HG03196 (cell line): Measurements from ENCODE around the gene EME2.

ENCODE experiments used
- ATAC-seq: cut with Tn5 transposase; IDR thresholded peaks from one replicate; pipeline ENCODE4 v1.9.1; 2021; ENCODE audit not compliant: unreplicated experiment

Gene EME2

DNA sequence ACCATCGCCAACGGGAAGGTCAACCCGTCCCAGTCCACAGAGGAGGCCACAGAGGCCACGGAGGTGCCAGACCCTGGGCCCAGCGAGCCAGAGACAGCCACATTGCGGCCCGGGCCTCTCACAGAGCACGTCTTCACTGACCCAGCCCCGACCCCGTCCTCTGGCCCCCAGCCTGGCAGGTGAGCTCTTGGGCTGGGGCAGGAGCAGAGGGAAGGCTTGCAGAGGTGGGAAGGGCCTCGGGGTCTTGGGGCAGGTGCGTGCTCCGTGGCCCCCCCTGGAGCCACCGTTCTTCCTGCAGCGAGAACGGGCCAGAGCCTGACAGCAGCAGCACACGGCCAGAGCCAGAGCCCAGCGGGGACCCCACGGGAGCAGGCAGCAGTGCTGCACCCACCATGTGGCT is 6.4 kb upstream of the EME2 start:
- no peak for ATAC-seq

GRCh38 chr16:1766701-1767100 is 5.9 kb upstream of the EME2 start:
- ATAC-seq: no peak

GRCh38 chr16:1767116-1767994 is 5.3 kb upstream of the EME2 start:
- no peak for ATAC-seq

DNA sequence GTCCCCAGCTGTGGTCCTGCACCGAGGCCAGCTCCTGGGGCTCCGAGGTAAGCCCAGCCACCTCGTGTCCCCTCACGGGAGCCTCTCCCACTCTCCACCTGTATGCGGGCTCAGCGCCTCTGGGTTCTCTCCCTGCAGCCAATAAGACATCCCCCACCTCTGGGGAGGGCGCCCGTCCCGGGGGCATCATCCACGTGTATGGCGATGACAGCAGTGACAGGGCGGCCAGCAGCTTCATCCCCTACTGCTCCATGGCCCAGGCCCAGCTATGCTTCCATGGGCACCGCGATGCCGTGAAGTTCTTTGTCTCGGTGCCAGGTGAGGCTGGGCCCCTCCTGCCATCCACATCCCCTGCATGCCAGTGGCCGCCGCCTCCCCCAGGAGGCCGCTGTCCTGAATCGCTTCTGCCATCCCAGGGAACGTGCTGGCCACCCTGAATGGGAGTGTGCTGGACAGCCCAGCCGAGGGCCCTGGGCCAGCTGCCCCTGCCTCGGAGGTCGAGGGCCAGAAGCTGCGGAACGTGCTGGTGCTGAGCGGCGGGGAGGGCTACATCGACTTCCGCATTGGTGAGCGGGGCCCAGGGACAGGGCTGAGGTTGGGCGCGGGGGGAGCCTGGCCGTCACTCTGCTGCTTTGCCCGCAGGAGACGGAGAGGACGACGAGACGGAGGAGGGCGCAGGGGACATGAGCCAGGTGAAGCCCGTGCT is 4.4 kb upstream of the EME2 start:
- no peak for ATAC-seq

DNA sequence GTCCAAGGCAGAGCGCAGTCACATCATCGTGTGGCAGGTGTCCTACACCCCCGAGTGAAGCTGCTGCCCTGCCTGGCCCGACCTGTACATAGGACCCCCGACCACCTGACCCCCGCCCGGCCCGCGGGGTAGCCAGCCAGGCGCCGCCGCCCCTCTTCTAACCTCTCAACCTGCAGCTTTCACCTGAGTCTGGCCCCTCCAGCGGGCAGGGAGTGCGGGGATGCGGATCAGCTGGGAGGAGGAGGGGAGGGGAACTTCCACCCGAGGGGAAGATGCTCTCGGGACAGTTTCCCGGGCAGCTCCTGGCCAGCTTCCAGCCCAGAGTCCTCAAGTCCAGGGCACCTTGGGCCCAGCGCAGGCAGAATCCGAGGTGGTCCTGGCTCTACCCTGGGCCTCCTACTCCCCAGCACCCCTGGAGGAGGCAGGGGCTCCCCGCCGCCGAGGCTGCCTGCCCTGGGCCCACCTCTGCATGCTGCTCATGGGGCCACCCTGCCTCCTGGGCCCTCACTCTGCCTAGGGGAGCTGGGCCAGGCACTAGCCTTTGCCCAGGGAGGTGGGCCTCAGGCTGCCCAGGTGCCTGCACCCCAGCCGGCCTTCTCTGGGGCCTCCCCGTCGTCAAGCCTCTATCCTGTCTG is 3.7 kb upstream of the EME2 start:
- no peak for ATAC-seq

- no peak for ATAC-seq
Observed at GRCh38 chr16:1769402-1770300, 3.0 kb upstream of the EME2 start.

DNA sequence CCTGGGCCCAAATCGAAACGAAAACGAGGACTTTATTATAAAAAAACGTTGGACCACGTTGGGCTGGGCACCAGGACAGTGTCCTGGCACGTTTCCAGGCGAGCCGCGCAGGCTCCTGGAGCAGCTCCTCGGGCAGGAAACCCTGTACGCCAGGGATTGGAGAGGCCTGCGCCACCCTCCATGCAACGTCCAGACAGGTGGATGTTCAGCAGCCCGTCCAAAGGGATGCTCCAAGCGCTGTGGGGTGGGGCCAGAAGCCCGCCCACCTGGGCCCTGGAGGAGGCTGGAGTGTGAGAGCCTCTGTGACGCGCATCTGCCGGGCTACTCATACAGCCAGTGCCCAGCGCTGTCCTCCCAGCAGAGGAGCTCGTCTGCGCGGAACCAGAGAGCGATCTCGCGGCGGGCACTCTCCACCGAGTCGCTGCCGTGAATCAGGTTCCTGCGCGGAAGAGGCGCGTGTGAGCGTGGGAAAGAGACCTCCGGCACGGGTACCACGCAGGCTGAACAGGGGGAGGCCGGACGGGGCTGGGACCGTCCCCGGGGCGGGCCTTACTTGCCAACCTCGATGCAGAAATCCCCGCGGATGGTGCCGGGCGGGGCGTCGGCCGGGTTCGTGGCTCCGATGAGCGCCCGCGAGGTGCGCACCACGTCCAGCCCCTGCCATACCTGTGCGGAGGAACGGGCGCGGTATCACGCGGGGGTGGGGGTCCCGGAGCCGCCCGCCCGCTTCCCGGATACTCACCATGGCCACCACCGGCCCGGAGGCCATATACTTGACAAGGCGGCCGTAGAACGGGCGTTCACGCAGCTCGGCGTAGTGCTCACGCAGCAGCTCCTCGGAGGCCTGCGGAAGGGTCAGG is 2.1 kb upstream of the EME2 start:
- no peak for ATAC-seq

DNA sequence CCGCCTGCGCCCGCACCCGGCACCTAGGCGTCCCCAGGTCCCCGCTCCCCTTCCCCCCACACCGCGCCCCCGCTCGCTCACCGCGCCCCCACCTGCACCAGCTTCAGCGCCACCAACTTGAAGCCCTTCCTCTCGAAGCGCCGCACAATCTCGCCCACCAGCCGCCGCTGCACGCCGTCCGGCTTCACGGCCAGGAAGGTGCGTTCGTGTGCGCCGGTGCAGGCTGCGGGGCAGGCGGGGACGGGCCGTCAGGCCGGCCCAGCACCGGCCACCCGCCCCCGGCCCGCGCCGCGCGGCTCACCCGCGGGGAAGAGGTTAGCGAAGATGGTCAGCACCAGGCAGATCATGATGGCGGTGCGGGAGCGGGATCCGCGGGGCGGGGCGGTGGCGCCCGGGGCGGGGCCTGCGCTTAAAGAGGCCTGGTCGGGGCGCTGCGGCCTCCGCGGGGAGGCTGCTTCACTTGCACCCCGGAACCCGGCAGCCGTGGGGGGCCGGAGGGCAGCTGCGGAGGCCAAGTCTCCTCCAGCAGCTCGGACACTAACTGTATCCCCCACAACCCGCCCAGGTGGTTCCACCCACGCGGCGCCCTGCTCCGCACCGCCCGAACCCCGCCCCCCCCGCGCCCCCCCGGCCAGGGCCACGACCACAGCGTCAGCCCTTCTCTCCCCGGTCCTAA is 1.3 kb upstream of the EME2 start, which contains the start of gene NME3:
NME3 (minus strand) TSS at position 356 of the 676 bp plus-strand sequence; CDS start at position 347, 9 bp downstream.
- ATAC-seq: no peak

DNA sequence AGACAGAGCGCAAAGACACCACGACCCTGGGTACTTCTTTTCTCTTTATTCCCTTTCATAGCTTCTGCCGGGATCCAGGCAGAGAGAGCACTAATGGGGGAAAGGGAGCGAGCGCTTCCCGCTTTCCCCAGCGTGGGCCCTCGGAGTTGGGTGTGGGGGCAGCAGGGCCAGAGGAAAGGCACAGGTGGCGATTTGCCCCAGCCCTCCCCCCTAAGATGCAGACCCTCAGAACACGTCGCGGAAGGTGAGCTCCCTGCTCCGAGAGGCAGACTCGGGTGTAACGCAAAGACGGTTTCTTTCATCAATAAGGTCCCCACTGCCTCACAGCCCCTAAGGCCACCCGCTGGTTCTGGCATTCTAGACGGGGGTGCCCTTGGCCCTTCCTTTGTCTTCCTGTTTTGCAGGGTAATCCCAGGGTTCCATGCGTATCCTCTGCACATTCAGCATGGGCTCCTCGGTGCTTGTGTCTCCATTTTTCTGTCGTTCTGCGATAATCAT is 697 bp upstream of the EME2 start:
- ATAC-seq: no peak

DNA sequence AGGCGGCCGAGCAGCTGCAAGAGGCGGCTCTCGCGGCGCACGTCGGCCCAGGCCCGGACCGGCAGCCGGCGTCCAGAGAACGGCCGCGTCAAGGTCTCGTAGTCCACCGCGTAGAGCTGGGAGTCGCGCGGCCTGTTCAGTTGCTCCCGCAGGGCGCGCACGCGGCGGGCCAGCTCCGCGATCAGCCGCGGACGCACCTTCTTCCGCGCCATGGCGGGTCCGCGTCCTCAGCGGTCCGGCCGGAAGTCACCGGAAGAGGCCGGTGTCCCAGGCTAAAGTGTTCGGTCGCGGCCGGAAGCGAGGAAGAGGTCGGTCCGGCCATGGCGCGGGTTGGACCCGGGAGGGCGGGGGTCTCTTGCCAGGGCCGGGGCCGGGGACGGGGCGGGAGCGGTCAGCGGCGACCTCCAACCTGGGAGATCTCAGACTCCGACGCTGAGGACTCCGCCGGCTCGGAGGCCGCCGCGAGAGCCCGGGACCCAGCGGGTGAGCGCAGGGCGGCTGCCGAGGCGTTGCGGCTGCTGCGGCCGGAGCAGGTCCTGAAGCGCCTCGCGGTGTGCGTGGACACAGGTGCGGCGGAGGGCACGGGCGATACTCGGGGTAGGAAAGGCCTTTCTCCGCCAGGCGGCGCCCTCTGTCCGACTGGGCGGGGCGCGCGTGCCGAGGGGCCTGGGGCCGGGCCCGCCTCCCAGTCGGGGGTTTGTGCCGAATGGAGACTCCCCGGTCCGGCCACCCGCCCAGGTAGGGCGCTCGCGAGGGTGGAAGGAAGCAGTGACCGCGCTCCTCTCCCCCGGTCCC is 495 bp downstream of the EME2 start, which contains the start of gene MRPS34:
MRPS34 (minus strand) TSS at position 227 of the 795 bp plus-strand sequence; CDS start at position 212, 15 bp downstream.
- peak; percentile 39 for ATAC-seq

- ATAC-seq: no peak
Observed at GRCh38 chr16:1773703-1774447, 1.3 kb downstream of the EME2 start.

GRCh38 chr16:1774448-1774780 is 1.8 kb downstream of the EME2 start:
- no peak for ATAC-seq

GRCh38 chr16:1775006-1775845 is 2.6 kb downstream of the EME2 start:
- ATAC-seq: no peak

- no peak for ATAC-seq
Observed at GRCh38 chr16:1775846-1776671, 3.4 kb downstream of the EME2 start.

- ATAC-seq: no peak
Observed at GRCh38 chr16:1776672-1776955, 4.0 kb downstream of the EME2 start.

- no peak for ATAC-seq
Observed at GRCh38 chr16:1776991-1777374, 4.4 kb downstream of the EME2 start.
